ENCODE results near the gene FAM9C.
"Not testable (repeated sequence)": the region's sequence is repeated elsewhere in the genome, so short reads cannot be mapped to it uniquely, and the experiment has no call there.

FAM9C gene

DNA sequence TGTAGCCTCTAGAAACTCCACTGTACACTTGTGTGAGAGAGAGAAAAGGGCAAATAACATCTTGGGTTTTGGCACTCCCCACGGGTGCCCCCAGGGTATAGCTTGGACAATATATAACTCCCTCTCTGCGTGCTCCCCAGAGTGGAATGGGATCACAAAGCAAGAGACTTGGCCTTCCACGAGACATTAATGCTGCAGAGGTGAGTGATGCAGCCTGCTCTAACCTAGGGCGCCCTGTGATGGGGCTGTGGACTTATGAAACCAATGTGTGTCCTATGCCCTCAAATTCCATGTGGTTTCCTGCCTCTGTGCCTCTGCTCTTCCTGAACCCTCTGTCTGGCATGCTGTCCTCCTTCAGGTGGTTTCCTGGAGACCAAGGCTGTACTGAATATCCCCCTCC, 22.0 kb upstream of the FAM9C start:
- Histone ChIP-seq H3K4me3 (ENCODE audit: insufficient read depth in 1 of 2, low read depth in 1 of 2, low read length in 2 of 2) (no peak overlapping the region), H2BK12ac (ENCODE audit: low read length in 2 of 2) (peak overlapping the region; percentile 63 to 77), H3K9me3 (ENCODE audit: control insufficient read depth, low read length) (peaks cover 18% of the 10 kb centered on the region), H4K91ac (ENCODE audit: low read length) (peak overlapping the region; percentile 93), H2BK120ac (ENCODE audit: low read depth, low read length) (peak overlapping the region; percentile 61), H4K8ac (ENCODE audit: low read length) (peak overlapping the region; percentile 23), H3K36me3 (ENCODE audit: control insufficient read depth in 1 of 2, insufficient read depth in 2 of 2, low read depth in 1 of 2, low read length in 2 of 2) (no peaks in the 10 kb centered on the region), H3K18ac (ENCODE audit: low read depth in 1 of 2, low read length in 2 of 2) (peak overlapping the region; percentile 28 to 46), H3K4me2 (ENCODE audit: low read length, poor library complexity, severe bottlenecking) (no peak overlapping the region), H2BK15ac (ENCODE audit: low read depth, poor library complexity, severe bottlenecking) (no peak overlapping the region), H3K4me1 (ENCODE audit: control insufficient read depth, insufficient read depth, low read depth, low read length) (no peaks in the 10 kb centered on the region), H2BK5ac (ENCODE audit: low read depth, low read length, poor library complexity, severe bottlenecking) (no peak overlapping the region), H2AK5ac (ENCODE audit: low read length, severe bottlenecking) (no peak overlapping the region), H3K27me3 (ENCODE audit: control insufficient read depth in 1 of 2, insufficient read depth in 1 of 2, low read length in 2 of 2) (no peaks in the 10 kb centered on the region), H3K4ac (ENCODE audit: low read depth in 1 of 2, low read length in 2 of 2) (peak overlapping the region in 1 of 2 experiments; percentile 84), H2AFZ (ENCODE audit: low read depth, low read length) (no peak overlapping the region), H3K14ac (ENCODE audit: low read length in 2 of 2) (no peak overlapping the region), H3K9ac (ENCODE audit: low read length) (no peak overlapping the region), H3K27ac (ENCODE audit: low read length, poor library complexity, severe bottlenecking) (no peak overlapping the region), H3K79me1 (replicated peaks; ENCODE audit: low read length, poor library complexity, severe bottlenecking) (no peaks in the 10 kb centered on the region), H3K23ac (ENCODE audit: low read length in 2 of 2) (no peak overlapping the region)
- WGBS = 86% methylated on average over 4 of the region's 4 CpGs
- no peak for DNase-seq

DNA sequence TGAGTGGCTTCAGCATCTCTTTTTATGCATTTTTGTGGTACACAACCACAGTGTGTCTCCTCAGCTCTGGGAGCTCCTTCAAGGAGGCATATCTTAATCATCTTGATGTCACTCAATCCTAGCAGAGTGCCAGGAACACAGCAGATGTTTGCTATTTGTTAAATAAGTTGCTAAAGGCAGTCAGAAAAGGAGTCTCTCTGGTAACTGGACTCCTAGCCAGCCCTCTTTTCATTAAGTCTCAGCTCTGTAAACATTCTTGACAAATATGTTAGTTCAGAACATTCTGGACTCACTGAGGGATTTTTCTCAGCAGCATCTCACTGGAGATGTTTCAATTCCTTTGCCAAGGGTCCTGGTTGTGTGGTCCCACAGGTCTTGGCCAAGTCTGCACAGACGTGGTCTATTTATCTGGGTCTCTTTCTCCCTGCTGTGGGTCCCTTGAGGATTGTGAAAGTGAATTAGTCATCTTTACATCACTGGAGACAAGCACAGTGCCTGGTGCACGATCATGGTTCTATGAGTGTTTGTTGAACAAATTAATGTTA, 20.3 kb upstream of the FAM9C start:
- Histone ChIP-seq H3K4ac (ENCODE audit: low read depth in 1 of 2, low read length in 2 of 2) (no peak overlapping the region), H3K27me3 (ENCODE audit: control insufficient read depth in 1 of 2, insufficient read depth in 1 of 2, low read length in 2 of 2) (no peaks in the 10 kb centered on the region), H2BK120ac (ENCODE audit: low read depth, low read length) (no peak overlapping the region), H4K8ac (ENCODE audit: low read length) (no peak overlapping the region), H3K4me1 (ENCODE audit: control insufficient read depth, insufficient read depth, low read depth, low read length) (no peaks in the 10 kb centered on the region), H3K9me3 (ENCODE audit: control insufficient read depth, low read length) (peaks cover 10% of the 10 kb centered on the region), H3K79me1 (replicated peaks; ENCODE audit: low read length, poor library complexity, severe bottlenecking) (no peaks in the 10 kb centered on the region), H3K4me2 (ENCODE audit: low read length, poor library complexity, severe bottlenecking) (no peak overlapping the region), H3K23ac (ENCODE audit: low read length in 2 of 2) (no peak overlapping the region), H3K18ac (ENCODE audit: low read depth in 1 of 2, low read length in 2 of 2) (peak overlapping the region in 1 of 2 experiments; percentile 21), H3K4me3 (ENCODE audit: insufficient read depth in 1 of 2, low read depth in 1 of 2, low read length in 2 of 2) (no peak overlapping the region), H4K91ac (ENCODE audit: low read length) (no peak overlapping the region), H3K36me3 (ENCODE audit: control insufficient read depth in 1 of 2, insufficient read depth in 2 of 2, low read depth in 1 of 2, low read length in 2 of 2) (no peaks in the 10 kb centered on the region), H3K27ac (ENCODE audit: low read length, poor library complexity, severe bottlenecking) (no peak overlapping the region), H3K14ac (ENCODE audit: low read length in 2 of 2) (no peak overlapping the region), H3K9ac (ENCODE audit: low read length) (peak overlapping the region; percentile 55), H2BK15ac (ENCODE audit: low read depth, poor library complexity, severe bottlenecking) (no peak overlapping the region), H2AK5ac (ENCODE audit: low read length, severe bottlenecking) (no peak overlapping the region), H2BK5ac (ENCODE audit: low read depth, low read length, poor library complexity, severe bottlenecking) (no peak overlapping the region), H2BK12ac (ENCODE audit: low read length in 2 of 2) (no peak overlapping the region), H2AFZ (ENCODE audit: low read depth, low read length) (no peak overlapping the region)
- WGBS = 30% methylated on average over 1 of the region's 2 CpGs
- DNase-seq = peak; percentile 73

DNA sequence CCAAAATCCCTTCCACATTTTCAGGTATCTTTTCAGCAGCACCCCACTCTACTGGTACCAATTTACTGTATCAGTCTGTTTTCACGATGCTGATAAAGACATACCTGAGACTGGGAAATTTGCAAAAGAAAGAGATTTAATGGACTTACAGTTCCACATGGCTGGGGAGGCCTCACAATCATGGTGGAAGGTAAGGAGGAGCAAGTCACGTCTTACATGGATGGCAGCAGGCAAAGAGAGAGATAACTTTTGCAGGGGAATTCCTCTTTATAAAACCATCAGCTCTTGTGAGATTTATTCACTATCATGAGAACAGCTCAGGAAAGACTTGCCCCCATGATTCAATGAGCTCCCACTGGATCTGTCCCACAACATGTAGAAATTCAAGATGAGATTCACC, 18.7 kb upstream of the FAM9C start:
- not testable (repeated sequence) for H3K79me1 ChIP-seq (replicated peaks; ENCODE audit: low read length, poor library complexity, severe bottlenecking); DNase-seq; H3K9me3 ChIP-seq (ENCODE audit: control insufficient read depth, low read length); H3K27ac ChIP-seq (ENCODE audit: low read length, poor library complexity, severe bottlenecking); H3K9ac ChIP-seq (ENCODE audit: low read length); H4K8ac ChIP-seq (ENCODE audit: low read length); H4K91ac ChIP-seq (ENCODE audit: low read length); H3K36me3 ChIP-seq (ENCODE audit: control insufficient read depth in 1 of 2, insufficient read depth in 2 of 2, low read depth in 1 of 2, low read length in 2 of 2); H3K23ac ChIP-seq (ENCODE audit: low read length in 2 of 2); H3K4me1 ChIP-seq (ENCODE audit: control insufficient read depth, insufficient read depth, low read depth, low read length); H3K27me3 ChIP-seq (ENCODE audit: control insufficient read depth in 1 of 2, insufficient read depth in 1 of 2, low read length in 2 of 2); H3K4ac ChIP-seq (ENCODE audit: low read depth in 1 of 2, low read length in 2 of 2); H2BK5ac ChIP-seq (ENCODE audit: low read depth, low read length, poor library complexity, severe bottlenecking); H2AK5ac ChIP-seq (ENCODE audit: low read length, severe bottlenecking); H2AFZ ChIP-seq (ENCODE audit: low read depth, low read length); H2BK12ac ChIP-seq (ENCODE audit: low read length in 2 of 2); H3K14ac ChIP-seq (ENCODE audit: low read length in 2 of 2); H3K18ac ChIP-seq (ENCODE audit: low read depth in 1 of 2, low read length in 2 of 2); H3K4me3 ChIP-seq (ENCODE audit: insufficient read depth in 1 of 2, low read depth in 1 of 2, low read length in 2 of 2); H2BK15ac ChIP-seq (ENCODE audit: low read depth, poor library complexity, severe bottlenecking); H3K4me2 ChIP-seq (ENCODE audit: low read length, poor library complexity, severe bottlenecking); H2BK120ac ChIP-seq (ENCODE audit: low read depth, low read length)
- WGBS = no CpG with 5 or more reads among the region's 2 CpGs

DNA sequence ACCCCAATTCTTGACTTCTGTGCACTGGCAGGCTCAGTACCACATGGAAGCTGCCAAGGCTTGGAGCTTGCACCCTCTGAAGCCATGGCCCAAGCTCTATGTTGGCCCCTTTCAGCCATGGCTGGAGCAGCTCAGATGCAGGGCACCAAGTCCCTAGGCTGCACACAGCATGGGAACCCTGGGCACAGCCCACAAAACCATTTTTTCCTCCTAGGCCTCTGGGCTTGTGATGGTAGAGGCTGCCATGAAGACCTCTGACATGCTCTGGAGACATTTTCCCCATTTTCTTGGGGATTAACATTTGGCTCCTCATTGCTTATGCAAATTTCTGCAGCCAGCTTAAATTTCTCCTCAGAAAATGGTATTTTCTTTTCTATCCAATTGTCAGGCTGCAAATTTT, 17.9 kb upstream of the FAM9C start:
- H2BK15ac ChIP-seq (ENCODE audit: low read depth, poor library complexity, severe bottlenecking); H3K79me1 ChIP-seq (replicated peaks; ENCODE audit: low read length, poor library complexity, severe bottlenecking); H2AFZ ChIP-seq (ENCODE audit: low read depth, low read length); H3K14ac ChIP-seq (ENCODE audit: low read length in 2 of 2); H3K27me3 ChIP-seq (ENCODE audit: control insufficient read depth in 1 of 2, insufficient read depth in 1 of 2, low read length in 2 of 2); H3K9me3 ChIP-seq (ENCODE audit: control insufficient read depth, low read length); H3K9ac ChIP-seq (ENCODE audit: low read length); H3K4me3 ChIP-seq (ENCODE audit: insufficient read depth in 1 of 2, low read depth in 1 of 2, low read length in 2 of 2); DNase-seq; H2BK12ac ChIP-seq (ENCODE audit: low read length in 2 of 2); H2AK5ac ChIP-seq (ENCODE audit: low read length, severe bottlenecking); H3K18ac ChIP-seq (ENCODE audit: low read depth in 1 of 2, low read length in 2 of 2); H4K8ac ChIP-seq (ENCODE audit: low read length); H3K27ac ChIP-seq (ENCODE audit: low read length, poor library complexity, severe bottlenecking); H4K91ac ChIP-seq (ENCODE audit: low read length); H2BK5ac ChIP-seq (ENCODE audit: low read depth, low read length, poor library complexity, severe bottlenecking); H3K4me1 ChIP-seq (ENCODE audit: control insufficient read depth, insufficient read depth, low read depth, low read length); H2BK120ac ChIP-seq (ENCODE audit: low read depth, low read length); H3K4me2 ChIP-seq (ENCODE audit: low read length, poor library complexity, severe bottlenecking); H3K36me3 ChIP-seq (ENCODE audit: control insufficient read depth in 1 of 2, insufficient read depth in 2 of 2, low read depth in 1 of 2, low read length in 2 of 2); H3K4ac ChIP-seq (ENCODE audit: low read depth in 1 of 2, low read length in 2 of 2); H3K23ac ChIP-seq (ENCODE audit: low read length in 2 of 2): not testable (repeated sequence)
